GM19099 (cell line): ENCODE data around the gene ASMT.

Experiments
- POLR2A ChIP-seq: IDR thresholded peaks from 3 replicates; pipeline ENCODE4 v1.6.1; 2011; ENCODE audit warnings: low read depth; ENCODE audit not compliant: insufficient read length; ENCODE audit errors: extremely low read depth

ASMT gene

GRCh38 chrX:1593286-1594271, 21.3 kb upstream of the ASMT start:
- no peak for TF ChIP-seq POLR2A

- no peak for TF ChIP-seq POLR2A
Observed at GRCh38 chrX:1595711-1596060, 19.2 kb upstream of the ASMT start.

GRCh38 chrX:1596676-1597344, 18.0 kb upstream of the ASMT start:
- no peak for TF ChIP-seq POLR2A

GRCh38 chrX:1597345-1598020, 17.4 kb upstream of the ASMT start:
- TF ChIP-seq POLR2A, result no peak

GRCh38 chrX:1598021-1598875, 16.6 kb upstream of the ASMT start:
- TF ChIP-seq POLR2A, result no peak

GRCh38 chrX:1598876-1599790, 15.7 kb upstream of the ASMT start:
- no peak for TF ChIP-seq POLR2A

GRCh38 chrX:1599791-1600405, 15.0 kb upstream of the ASMT start:
- no peak for TF ChIP-seq POLR2A

- no peak for TF ChIP-seq POLR2A
Observed at GRCh38 chrX:1600406-1601050, 14.3 kb upstream of the ASMT start.

GRCh38 chrX:1601051-1601767, 13.7 kb upstream of the ASMT start:
- TF ChIP-seq POLR2A, result no peak

- no peak for TF ChIP-seq POLR2A
Observed at GRCh38 chrX:1601768-1602085, 13.1 kb upstream of the ASMT start.

- no peak for TF ChIP-seq POLR2A
Observed at GRCh38 chrX:1602299-1602698, 12.6 kb upstream of the ASMT start.

GRCh38 chrX:1606496-1606895, 8.4 kb upstream of the ASMT start:
- no peak for TF ChIP-seq POLR2A
